ENCODE measurements around the gene PLCH1. TPM values are rescaled to one million over a fixed set of nuclear protein-coding genes. Genes with fewer than 3 reads are reported as not detected.

PLCH1 gene
- polyA plus RNA-seq (2013, experiment 1 of 4): 26.1 TPM
- 34.1 TPM for polyA plus RNA-seq (2013, experiment 2 of 4)
- polyA plus RNA-seq (2013, experiment 3 of 4): 22.6 TPM
- polyA plus RNA-seq (2013, experiment 4 of 4): 30.4 TPM

GRCh38 chr3:155744626-155745324, at the start of gene PLCH1:
Gene PLCH1 (minus strand): TSS chr3:155745071. CDS start chr3:155704224, 40,847 bp downstream.
- no peaks in the 10 kb centered on the region for H3K36me3 ChIP-seq (ENCODE audit: control insufficient read depth, insufficient read depth, low read length)
- no peaks in the 10 kb centered on the region for H3K27me3 ChIP-seq (ENCODE audit: control insufficient read depth, insufficient read depth, low read length, poor library complexity, severe bottlenecking)
- H3K9me3 ChIP-seq (ENCODE audit: control insufficient read depth, low read length): no peaks in the 10 kb centered on the region
- H3K27ac ChIP-seq (ENCODE audit: insufficient read depth, low read depth, low read length, poor library complexity, severe bottlenecking): peak within 1 kb of the TSS; percentile 96
- peak within 1 kb of the TSS; percentile 87 for H3K4me3 ChIP-seq (ENCODE audit: insufficient read depth, low read depth, low read length)
- 1% methylated on average over 33 of the region's 33 CpGs for WGBS, 2 experiments
- H3K4me1 ChIP-seq (ENCODE audit: control insufficient read depth, insufficient read depth, low read length): peaks cover 61% of the 10 kb centered on the region

GRCh38 chr3:155792532-155792931, 47.7 kb upstream of the PLCH1 start:
- Histone ChIP-seq H3K4me3 (ENCODE audit: insufficient read depth, low read depth, low read length) (no peak overlapping the region), H3K27me3 (ENCODE audit: control insufficient read depth, insufficient read depth, low read length, poor library complexity, severe bottlenecking) (no peaks in the 10 kb centered on the region), H3K4me1 (ENCODE audit: control insufficient read depth, insufficient read depth, low read length) (no peaks in the 10 kb centered on the region), H3K9me3 (ENCODE audit: control insufficient read depth, low read length) (no peaks in the 10 kb centered on the region), H3K36me3 (ENCODE audit: control insufficient read depth, insufficient read depth, low read length) (no peaks in the 10 kb centered on the region), H3K27ac (ENCODE audit: insufficient read depth, low read depth, low read length, poor library complexity, severe bottlenecking) (no peak overlapping the region)
- 63 to 100% methylated on average over 1 of the region's 1 CpG for WGBS, 2 experiments

- Histone ChIP-seq H3K4me1 (ENCODE audit: control insufficient read depth, insufficient read depth, low read length) (no peaks in the 10 kb centered on the region), H3K9me3 (ENCODE audit: control insufficient read depth, low read length) (no peaks in the 10 kb centered on the region), H3K27me3 (ENCODE audit: control insufficient read depth, insufficient read depth, low read length, poor library complexity, severe bottlenecking) (no peaks in the 10 kb centered on the region), H3K36me3 (ENCODE audit: control insufficient read depth, insufficient read depth, low read length) (no peaks in the 10 kb centered on the region), H3K4me3 (ENCODE audit: insufficient read depth, low read depth, low read length) (no peak overlapping the region), H3K27ac (ENCODE audit: insufficient read depth, low read depth, low read length, poor library complexity, severe bottlenecking) (no peak overlapping the region)
- 99 to 100% methylated on average over 2 of the region's 2 CpGs for WGBS, 2 experiments
These were observed 46.3 kb upstream of the PLCH1 start for GRCh38 chr3:155791190-155791589.

GRCh38 chr3:155790272-155790925, 45.5 kb upstream of the PLCH1 start:
- H3K27me3 ChIP-seq (ENCODE audit: control insufficient read depth, insufficient read depth, low read length, poor library complexity, severe bottlenecking): no peaks in the 10 kb centered on the region
- H3K27ac ChIP-seq (ENCODE audit: insufficient read depth, low read depth, low read length, poor library complexity, severe bottlenecking): no peak overlapping the region
- no peak overlapping the region for H3K4me3 ChIP-seq (ENCODE audit: insufficient read depth, low read depth, low read length)
- H3K4me1 ChIP-seq (ENCODE audit: control insufficient read depth, insufficient read depth, low read length): no peaks in the 10 kb centered on the region
- H3K9me3 ChIP-seq (ENCODE audit: control insufficient read depth, low read length): no peaks in the 10 kb centered on the region
- no peaks in the 10 kb centered on the region for H3K36me3 ChIP-seq (ENCODE audit: control insufficient read depth, insufficient read depth, low read length)
- WGBS, 2 experiments: 80 to 87% methylated on average over 4 of the region's 4 CpGs

- Histone ChIP-seq H3K9me3 (ENCODE audit: control insufficient read depth, low read length) (no peaks in the 10 kb centered on the region), H3K4me1 (ENCODE audit: control insufficient read depth, insufficient read depth, low read length) (no peaks in the 10 kb centered on the region), H3K36me3 (ENCODE audit: control insufficient read depth, insufficient read depth, low read length) (no peaks in the 10 kb centered on the region), H3K27me3 (ENCODE audit: control insufficient read depth, insufficient read depth, low read length, poor library complexity, severe bottlenecking) (no peaks in the 10 kb centered on the region), H3K4me3 (ENCODE audit: insufficient read depth, low read depth, low read length) (no peak overlapping the region), H3K27ac (ENCODE audit: insufficient read depth, low read depth, low read length, poor library complexity, severe bottlenecking) (no peak overlapping the region)
These were observed 40.9 kb upstream of the PLCH1 start for GRCh38 chr3:155785662-155786295.

GRCh38 chr3:155782390-155782953, 37.6 kb upstream of the PLCH1 start:
- Histone ChIP-seq H3K4me3 (ENCODE audit: insufficient read depth, low read depth, low read length) (no peak overlapping the region), H3K27ac (ENCODE audit: insufficient read depth, low read depth, low read length, poor library complexity, severe bottlenecking) (no peak overlapping the region), H3K9me3 (ENCODE audit: control insufficient read depth, low read length) (no peaks in the 10 kb centered on the region), H3K4me1 (ENCODE audit: control insufficient read depth, insufficient read depth, low read length) (no peaks in the 10 kb centered on the region), H3K36me3 (ENCODE audit: control insufficient read depth, insufficient read depth, low read length) (no peaks in the 10 kb centered on the region), H3K27me3 (ENCODE audit: control insufficient read depth, insufficient read depth, low read length, poor library complexity, severe bottlenecking) (no peaks in the 10 kb centered on the region)
- WGBS, 2 experiments: 91 to 100% methylated on average over 1 of the region's 1 CpG

- Histone ChIP-seq H3K9me3 (ENCODE audit: control insufficient read depth, low read length) (no peaks in the 10 kb centered on the region), H3K4me3 (ENCODE audit: insufficient read depth, low read depth, low read length) (no peak overlapping the region), H3K4me1 (ENCODE audit: control insufficient read depth, insufficient read depth, low read length) (no peaks in the 10 kb centered on the region), H3K36me3 (ENCODE audit: control insufficient read depth, insufficient read depth, low read length) (no peaks in the 10 kb centered on the region), H3K27me3 (ENCODE audit: control insufficient read depth, insufficient read depth, low read length, poor library complexity, severe bottlenecking) (no peaks in the 10 kb centered on the region), H3K27ac (ENCODE audit: insufficient read depth, low read depth, low read length, poor library complexity, severe bottlenecking) (no peak overlapping the region)
These were observed 35.4 kb upstream of the PLCH1 start for GRCh38 chr3:155780291-155780690.

- Histone ChIP-seq H3K4me1 (ENCODE audit: control insufficient read depth, insufficient read depth, low read length) (no peaks in the 10 kb centered on the region), H3K36me3 (ENCODE audit: control insufficient read depth, insufficient read depth, low read length) (no peaks in the 10 kb centered on the region), H3K27me3 (ENCODE audit: control insufficient read depth, insufficient read depth, low read length, poor library complexity, severe bottlenecking) (no peaks in the 10 kb centered on the region), H3K9me3 (ENCODE audit: control insufficient read depth, low read length) (no peaks in the 10 kb centered on the region), H3K27ac (ENCODE audit: insufficient read depth, low read depth, low read length, poor library complexity, severe bottlenecking) (no peak overlapping the region), H3K4me3 (ENCODE audit: insufficient read depth, low read depth, low read length) (no peak overlapping the region)
These were observed 33.6 kb upstream of the PLCH1 start for GRCh38 chr3:155778462-155778861.

GRCh38 chr3:155772801-155773200, 27.9 kb upstream of the PLCH1 start:
- H3K4me1 ChIP-seq (ENCODE audit: control insufficient read depth, insufficient read depth, low read length): no peaks in the 10 kb centered on the region
- no peaks in the 10 kb centered on the region for H3K9me3 ChIP-seq (ENCODE audit: control insufficient read depth, low read length)
- no peaks in the 10 kb centered on the region for H3K27me3 ChIP-seq (ENCODE audit: control insufficient read depth, insufficient read depth, low read length, poor library complexity, severe bottlenecking)
- peaks cover 7% of the 10 kb centered on the region for H3K36me3 ChIP-seq (ENCODE audit: control insufficient read depth, insufficient read depth, low read length)
- H3K4me3 ChIP-seq (ENCODE audit: insufficient read depth, low read depth, low read length): no peak overlapping the region
- H3K27ac ChIP-seq (ENCODE audit: insufficient read depth, low read depth, low read length, poor library complexity, severe bottlenecking): no peak overlapping the region
- WGBS, 2 experiments: 100% methylated on average over 1 of the region's 1 CpG; no CpG with 5 or more reads in 1 of the 2 experiments

GRCh38 chr3:155771126-155771525, 26.3 kb upstream of the PLCH1 start:
- H3K4me3 ChIP-seq (ENCODE audit: insufficient read depth, low read depth, low read length): no peak overlapping the region
- 84% methylated on average over 6 of the region's 6 CpGs for WGBS, 2 experiments
- H3K4me1 ChIP-seq (ENCODE audit: control insufficient read depth, insufficient read depth, low read length): no peaks in the 10 kb centered on the region
- H3K27ac ChIP-seq (ENCODE audit: insufficient read depth, low read depth, low read length, poor library complexity, severe bottlenecking): no peak overlapping the region
- H3K27me3 ChIP-seq (ENCODE audit: control insufficient read depth, insufficient read depth, low read length, poor library complexity, severe bottlenecking): no peaks in the 10 kb centered on the region
- H3K9me3 ChIP-seq (ENCODE audit: control insufficient read depth, low read length): no peaks in the 10 kb centered on the region
- H3K36me3 ChIP-seq (ENCODE audit: control insufficient read depth, insufficient read depth, low read length): peaks cover 7% of the 10 kb centered on the region
